ENCODE measurements around the gene RTL1.

Gene RTL1

GRCh38 chr14:100890061-100890850, 13.3 kb downstream of the RTL1 start:
- TF ChIP-seq TAF1 (IDR thresholded peaks at IDR 0.05; ENCODE audit: borderline replicate concordance, insufficient read depth, low read length), result no peak
- TF ChIP-seq FOXP2 (optimal IDR thresholded peaks at IDR 0.05; ENCODE audit: borderline replicate concordance, extremely low read depth, extremely low read length, insufficient read depth), result no peak
- TF ChIP-seq REST (IDR thresholded peaks at IDR 0.05; ENCODE audit: insufficient read depth in 1 of 2, low read depth in 2 of 2, low read length in 2 of 2), result no peak
- no peak for TF ChIP-seq SIN3A (IDR thresholded peaks at IDR 0.05; ENCODE audit: borderline replicate concordance, insufficient read depth, low read length)
- no peak for TF ChIP-seq POLR2AphosphoS5 (IDR thresholded peaks at IDR 0.05; ENCODE audit: low read depth, low read length)

DNA sequence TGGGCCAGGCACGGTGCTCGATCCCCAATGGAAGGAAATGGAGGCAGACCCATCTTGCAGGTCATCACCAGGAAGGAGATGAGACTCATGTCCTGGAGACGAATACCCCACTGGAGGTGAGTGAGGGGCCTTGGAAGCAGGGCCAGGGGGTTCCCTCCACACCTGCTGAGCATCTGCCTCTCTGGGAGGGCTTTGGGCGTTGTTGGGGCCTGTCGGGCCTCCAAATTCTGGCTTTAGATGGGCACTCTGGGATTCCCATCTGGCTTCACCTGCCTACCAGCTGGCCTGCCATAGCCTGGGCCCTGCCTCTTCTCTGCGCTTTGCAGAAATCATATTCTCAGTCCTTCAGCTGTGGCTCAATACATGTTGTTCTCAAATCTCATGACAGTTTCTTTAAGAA, 13.9 kb downstream of the RTL1 start:
- no peak for TF ChIP-seq TAF1 (IDR thresholded peaks at IDR 0.05; ENCODE audit: borderline replicate concordance, insufficient read depth, low read length)
- TF ChIP-seq SIN3A (IDR thresholded peaks at IDR 0.05; ENCODE audit: borderline replicate concordance, insufficient read depth, low read length), result no peak

- TF ChIP-seq POLR2AphosphoS5 (IDR thresholded peaks at IDR 0.05; ENCODE audit: low read depth, low read length), result no peak
- no peak for TF ChIP-seq TAF1 (IDR thresholded peaks at IDR 0.05; ENCODE audit: borderline replicate concordance, insufficient read depth, low read length)
- no peak for TF ChIP-seq FOXP2 (optimal IDR thresholded peaks at IDR 0.05; ENCODE audit: borderline replicate concordance, extremely low read depth, extremely low read length, insufficient read depth)
- TF ChIP-seq SIN3A (IDR thresholded peaks at IDR 0.05; ENCODE audit: borderline replicate concordance, insufficient read depth, low read length), result no peak
- TF ChIP-seq REST (IDR thresholded peaks at IDR 0.05; ENCODE audit: insufficient read depth in 1 of 2, low read depth in 2 of 2, low read length in 2 of 2), result no peak
These were observed 14.7 kb downstream of the RTL1 start for GRCh38 chr14:100888789-100889315.

- TF ChIP-seq FOXP2 (optimal IDR thresholded peaks at IDR 0.05; ENCODE audit: borderline replicate concordance, extremely low read depth, extremely low read length, insufficient read depth) (no peak), REST (IDR thresholded peaks at IDR 0.05; ENCODE audit: insufficient read depth in 1 of 2, low read depth in 2 of 2, low read length in 2 of 2) (no peak), SIN3A (IDR thresholded peaks at IDR 0.05; ENCODE audit: borderline replicate concordance, insufficient read depth, low read length) (no peak), TAF1 (IDR thresholded peaks at IDR 0.05; ENCODE audit: borderline replicate concordance, insufficient read depth, low read length) (no peak), POLR2AphosphoS5 (IDR thresholded peaks at IDR 0.05; ENCODE audit: low read depth, low read length) (no peak)
These were observed 15.7 kb downstream of the RTL1 start for GRCh38 chr14:100887728-100888335.

DNA sequence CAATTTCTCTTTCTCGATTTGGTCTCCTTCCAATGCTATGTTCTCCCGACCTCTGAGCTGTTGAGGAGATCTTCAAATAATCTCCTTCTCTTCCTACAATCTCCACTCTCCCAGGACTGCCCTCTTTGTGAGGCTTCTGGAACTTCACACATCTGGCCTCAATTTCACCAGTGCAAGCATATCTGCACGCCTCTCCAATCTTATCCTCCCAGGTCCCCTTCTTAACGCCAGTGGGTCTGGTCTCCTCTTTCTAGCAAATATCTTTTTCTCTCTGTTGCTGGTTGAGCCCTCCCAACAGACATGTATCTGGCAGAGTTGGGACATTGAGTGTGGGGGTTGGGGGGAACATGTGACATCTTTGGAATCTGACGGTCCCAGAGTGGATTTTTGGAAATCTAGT, 17.9 kb downstream of the RTL1 start:
- no peak for TF ChIP-seq REST (IDR thresholded peaks at IDR 0.05; ENCODE audit: insufficient read depth in 1 of 2, low read depth in 2 of 2, low read length in 2 of 2)
- no peak for TF ChIP-seq TAF1 (IDR thresholded peaks at IDR 0.05; ENCODE audit: borderline replicate concordance, insufficient read depth, low read length)
- no peak; the same call in 1 of the 2 replicates for TF ChIP-seq POLR2AphosphoS5 (IDR thresholded peaks at IDR 0.05; ENCODE audit: low read depth, low read length)
- TF ChIP-seq SIN3A (IDR thresholded peaks at IDR 0.05; ENCODE audit: borderline replicate concordance, insufficient read depth, low read length), result no peak
- TF ChIP-seq FOXP2 (optimal IDR thresholded peaks at IDR 0.05; ENCODE audit: borderline replicate concordance, extremely low read depth, extremely low read length, insufficient read depth), result no peak
